ENCODE data around the gene MEGF10.

DNA sequence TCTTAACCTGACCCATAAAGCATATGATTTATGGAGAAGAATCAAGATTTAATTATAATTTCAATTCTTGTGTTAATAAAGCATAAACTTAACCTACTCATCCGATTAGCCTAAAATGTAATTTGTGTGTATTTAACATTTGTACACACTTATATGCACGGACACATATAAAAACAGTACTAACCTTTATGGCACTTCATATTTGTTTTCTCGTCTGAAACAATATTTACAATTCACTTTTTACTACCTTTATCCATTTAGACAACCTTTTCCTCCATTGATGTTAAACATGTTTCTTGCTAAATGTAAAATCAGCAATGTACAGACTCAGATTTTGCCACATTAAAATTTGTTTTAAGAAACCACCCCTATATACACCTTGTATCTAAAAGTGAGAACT is 22.8 kb downstream of the MEGF10 start:
- TF ChIP-seq, protein P1, sequence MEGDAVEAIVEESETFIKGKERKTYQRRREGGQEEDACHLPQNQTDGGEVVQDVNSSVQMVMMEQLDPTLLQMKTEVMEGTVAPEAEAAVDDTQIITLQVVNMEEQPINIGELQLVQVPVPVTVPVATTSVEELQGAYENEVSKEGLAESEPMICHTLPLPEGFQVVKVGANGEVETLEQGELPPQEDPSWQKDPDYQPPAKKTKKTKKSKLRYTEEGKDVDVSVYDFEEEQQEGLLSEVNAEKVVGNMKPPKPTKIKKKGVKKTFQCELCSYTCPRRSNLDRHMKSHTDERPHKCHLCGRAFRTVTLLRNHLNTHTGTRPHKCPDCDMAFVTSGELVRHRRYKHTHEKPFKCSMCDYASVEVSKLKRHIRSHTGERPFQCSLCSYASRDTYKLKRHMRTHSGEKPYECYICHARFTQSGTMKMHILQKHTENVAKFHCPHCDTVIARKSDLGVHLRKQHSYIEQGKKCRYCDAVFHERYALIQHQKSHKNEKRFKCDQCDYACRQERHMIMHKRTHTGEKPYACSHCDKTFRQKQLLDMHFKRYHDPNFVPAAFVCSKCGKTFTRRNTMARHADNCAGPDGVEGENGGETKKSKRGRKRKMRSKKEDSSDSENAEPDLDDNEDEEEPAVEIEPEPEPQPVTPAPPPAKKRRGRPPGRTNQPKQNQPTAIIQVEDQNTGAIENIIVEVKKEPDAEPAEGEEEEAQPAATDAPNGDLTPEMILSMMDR (IDR thresholded peaks at IDR 0.05; ENCODE audit: low read length), result no peak
- no peak for TF ChIP-seq EZH2 (IDR thresholded peaks at IDR 0.05; ENCODE audit: borderline replicate concordance, low read length)
